Left ventricle myocardium superior (tissue), 1 donor: Measurements from ENCODE around the gene PRR22. TPM values are rescaled to one million over a fixed set of nuclear protein-coding genes. Genes with fewer than 3 reads are reported as not detected.

Experiments used
- ATAC-seq: fragments of 200-7000 bp; cut with Tn5 transposase; one replicate; pipeline ENCODE4 v1.9.1; 2020; ENCODE audit warnings: mild to moderate bottlenecking, moderate library complexity
- DNase-seq: peaks from one replicate; pipeline ENCODE4 v3.0.0-alpha.2; 2020
- intact Hi-C: fragments of 100-400 bp; cut with micrococcal nuclease; formaldehyde crosslinking; loops from one replicate; pipeline ENCODE4 v1.11.0; 2022
- total RNA-seq: library from RNA; stranded (reverse); fragmentation: NEBNext Ultra II Directional; extraction: Animal tissue kit (Norgen Biotek cat#: 25700); gene quantifications from one replicate; pipeline ENCODE4 v1.2.1, GENCODE V29; 2021
- donor health status: DM: no; HTN: yes; CAD: no; lungs with severe emphysema.

PRR22 gene
- total RNA-seq, 1 donor from 2014 or later: 0.84 TPM

GRCh38 chr19:5817218-5817617 lies 32.7 kb upstream of the PRR22 start:
- intact Hi-C loops: no loop called here
- DNase-seq: no peak
- no peak for ATAC-seq

GRCh38 chr19:5814852-5815246 lies 30.3 kb upstream of the PRR22 start:
- ATAC-seq (no peak), DNase-seq (no peak)
- intact Hi-C loops: no loop called here

- intact Hi-C loops: no loop called here
- ATAC-seq: no peak
- DNase-seq: no peak
These were observed 29.7 kb upstream of the PRR22 start for GRCh38 chr19:5814123-5814851.

- DNase-seq (no peak), ATAC-seq (no peak)
- intact Hi-C loops: no loop called here
These were observed 26.6 kb upstream of the PRR22 start for GRCh38 chr19:5811117-5811516.

GRCh38 chr19:5809469-5809868 lies 24.9 kb upstream of the PRR22 start:
- intact Hi-C loops: no loop called here
- no peak for DNase-seq
- ATAC-seq: no peak

GRCh38 chr19:5809053-5809452 lies 24.5 kb upstream of the PRR22 start:
- intact Hi-C loops: no loop called here
- ATAC-seq: no peak
- no peak for DNase-seq

GRCh38 chr19:5808120-5808816 lies 23.7 kb upstream of the PRR22 start:
- no peak for ATAC-seq
- intact Hi-C loops: no loop called here

GRCh38 chr19:5806905-5807304 lies 22.4 kb upstream of the PRR22 start:
- ATAC-seq: no peak
- no peak for DNase-seq
- intact Hi-C loops: no loop called here

More at GRCh38 chr19:5808120-5808816, 23.7 kb upstream of the PRR22 start:
- no peak for DNase-seq

GRCh38 chr19:5806133-5806489 lies 21.6 kb upstream of the PRR22 start:
- DNase-seq: no peak
- intact Hi-C loops: no loop called here
- no peak for ATAC-seq

GRCh38 chr19:5805462-5806132 lies 21.1 kb upstream of the PRR22 start:
- DNase-seq (peak; percentile 84), ATAC-seq (peak; percentile 74)
- intact Hi-C loops: no loop called here

- ATAC-seq (peak; percentile 67), DNase-seq (no peak)
- intact Hi-C loops: no loop called here
These were observed 20.2 kb upstream of the PRR22 start, which contains the start of gene NRTN for GRCh38 chr19:5804516-5805461. Gene NRTN, plus strand, starts transcription at chr19:5805067. Its CDS starts 19,099 bp downstream, at chr19:5824166.

- intact Hi-C loops: no loop called here
- peak; percentile 86 for ATAC-seq
These were observed 19.4 kb upstream of the PRR22 start for GRCh38 chr19:5803752-5804515.

GRCh38 chr19:5803441-5803751 lies 18.9 kb upstream of the PRR22 start:
- ATAC-seq: no peak
- intact Hi-C loops: no loop called here
- DNase-seq: no peak

More at GRCh38 chr19:5803752-5804515, 19.4 kb upstream of the PRR22 start:
- peak; percentile 91 for DNase-seq

GRCh38 chr19:5801796-5802619 lies 17.5 kb upstream of the PRR22 start:
- DNase-seq (no peak), ATAC-seq (no peak)
- intact Hi-C loops: no loop called here

- ATAC-seq: no peak
- DNase-seq: no peak
- intact Hi-C loops: no loop called here
These were observed 16.1 kb upstream of the PRR22 start for GRCh38 chr19:5800361-5801270.

GRCh38 chr19:5799247-5800241 lies 15.0 kb upstream of the PRR22 start:
- peak; percentile 70 for ATAC-seq
- peak; percentile 71 for DNase-seq
- intact Hi-C loops: no loop called here
